Right lobe of liver (tissue), 6 donors: ENCODE data around the gene CNGB1. TPM values are rescaled to one million over a fixed set of nuclear protein-coding genes. Genes with fewer than 3 reads are reported as not detected.
"Not testable (repeated sequence)": the region's sequence is repeated elsewhere in the genome, so short reads cannot be mapped to it uniquely, and the experiment has no call there.

Experiments used
- ATAC-seq, 4 donors: fragments of 200-7000 bp; cut with Tn5 transposase; one replicate each; pipeline ENCODE4 v1.9.1; 2020; ENCODE audit warnings: mild to moderate bottlenecking in 4 of 4, moderate library complexity in 4 of 4
- DNase-seq, 3 donors: peaks; one replicate each; pipeline ENCODE4 v3.0.0-alpha.2; 2020
- H3K27ac ChIP-seq, 3 donors: fragments of 200-600 bp; one replicate each; pipeline ENCODE4 v1.8.0; 2022
- H3K27me3 ChIP-seq, 2 donors: fragments of 200-600 bp; one replicate each; pipeline ENCODE4 v1.8.0; 2022
- H3K36me3 ChIP-seq, 4 donors: fragments of 200-600 bp; sonication (generic) in 1 of 4; one replicate each; pipeline versions ENCODE4 v1.5.1 to v1.8.0; 2017 to 2022; ENCODE audit warnings: control low read depth in 1 of 4
- H3K4me1 ChIP-seq, 4 donors: fragments of 200-600 bp; sonication (generic) in 1 of 4; one replicate each; pipeline versions ENCODE4 v1.5.1 to v1.8.0; 2017 to 2022; ENCODE audit warnings: control low read depth in 1 of 4
- H3K4me3 ChIP-seq, 3 donors: fragments of 200-600 bp; one replicate each; pipeline ENCODE4 v1.8.0; 2022
- H3K9me3 ChIP-seq, 4 donors: fragments of 200-600 bp; sonication (generic) in 1 of 4; one replicate each; pipeline versions ENCODE4 v1.5.1 to v1.8.0; 2017 to 2022; ENCODE audit warnings: control low read depth in 1 of 4
- POLR2A ChIP-seq: fragments of 450-650 bp; IDR thresholded peaks from one replicate; pipeline ENCODE4 v1.6.1; 2017; ENCODE audit warnings: antibody characterized with exemption, mild to moderate bottlenecking
- WGBS: methylation state at CpG from one replicate; pipeline ENCODE4 v1.1.6; 2018; ENCODE audit warnings: low coverage, low lambda C conversion rate; ENCODE audit not compliant: insufficient coverage; ENCODE audit errors: missing lambda C conversion rate; 5-methylcytosine and 5-hydroxymethylcytosine counted together
- intact Hi-C, 2 donors: fragments of 100-400 bp; cut with DNase I; formaldehyde crosslinking; loops; one replicate each; pipeline versions ENCODE4 v1.11.2 to v1.14.1; 2022
- total RNA-seq, 6 experiments: library from RNA; depleted of rRNA in 2 of 6; stranded (reverse); fragments of >200 nt in 2 of 6; fragmentation: NEBNext Ultra II Directional in 3 of 6; extraction: Animal tissue kit (Norgen Biotek cat#: 25700) in 3 of 6; gene quantifications; one replicate each; pipeline versions ENCODE4 v1.1.0 to v1.2.4, GENCODE V29; 2016 to 2023
- TF ChIP-seq, protein P1 (sequence below), 4 donors: fragments of 200-600 bp in 3 of 4; fragments of 450-650 bp in 1 of 4; IDR thresholded peaks; one replicate each; pipeline versions ENCODE4 v1.5.1 to v1.8.0; 2016 to 2022; ENCODE audit warnings: antibody characterized with exemption in 4 of 4, mild to moderate bottlenecking in 2 of 4
- donor health status: DM: no; HTN: yes; CAD: no.
- donor health status: DM: no; HTN: no; CAD: no.
- donor health status: DM: no; HTN: no; CAD: no.
- donor health status: DM: no; HTN: yes; CAD: no.
- donor health status: DM: no; HTN: yes; CAD: no.

The CNGB1 gene
- total RNA-seq, 6 experiments from 2014 or later, result not detected

DNA sequence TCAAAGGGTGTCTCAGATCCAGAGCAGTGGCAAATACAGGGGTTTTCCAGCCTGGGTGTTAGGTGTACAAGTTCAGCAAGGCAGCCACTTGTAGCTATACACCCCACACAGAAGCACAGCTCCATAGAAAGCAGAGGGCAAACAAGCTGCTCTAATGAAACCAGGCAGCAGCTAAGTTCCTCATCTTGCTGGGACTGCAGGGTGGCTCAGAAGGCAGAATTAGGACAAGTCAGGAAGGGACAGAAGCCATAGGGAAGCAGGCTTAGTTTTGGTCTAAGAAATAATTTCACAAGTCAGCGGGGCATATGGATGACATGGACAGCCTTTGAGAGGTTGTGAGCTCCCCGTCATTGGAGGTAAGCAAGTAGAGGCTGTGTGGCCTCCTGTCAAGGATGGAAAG is 23.7 kb downstream of the CNGB1 start:
- H3K9me3 ChIP-seq, result no peaks in the 10 kb centered on the region
- peaks cover 0 to 4% (median 0%) of the 10 kb centered on the region in 4 donors for H3K4me1 ChIP-seq
- TF ChIP-seq, protein P1, sequence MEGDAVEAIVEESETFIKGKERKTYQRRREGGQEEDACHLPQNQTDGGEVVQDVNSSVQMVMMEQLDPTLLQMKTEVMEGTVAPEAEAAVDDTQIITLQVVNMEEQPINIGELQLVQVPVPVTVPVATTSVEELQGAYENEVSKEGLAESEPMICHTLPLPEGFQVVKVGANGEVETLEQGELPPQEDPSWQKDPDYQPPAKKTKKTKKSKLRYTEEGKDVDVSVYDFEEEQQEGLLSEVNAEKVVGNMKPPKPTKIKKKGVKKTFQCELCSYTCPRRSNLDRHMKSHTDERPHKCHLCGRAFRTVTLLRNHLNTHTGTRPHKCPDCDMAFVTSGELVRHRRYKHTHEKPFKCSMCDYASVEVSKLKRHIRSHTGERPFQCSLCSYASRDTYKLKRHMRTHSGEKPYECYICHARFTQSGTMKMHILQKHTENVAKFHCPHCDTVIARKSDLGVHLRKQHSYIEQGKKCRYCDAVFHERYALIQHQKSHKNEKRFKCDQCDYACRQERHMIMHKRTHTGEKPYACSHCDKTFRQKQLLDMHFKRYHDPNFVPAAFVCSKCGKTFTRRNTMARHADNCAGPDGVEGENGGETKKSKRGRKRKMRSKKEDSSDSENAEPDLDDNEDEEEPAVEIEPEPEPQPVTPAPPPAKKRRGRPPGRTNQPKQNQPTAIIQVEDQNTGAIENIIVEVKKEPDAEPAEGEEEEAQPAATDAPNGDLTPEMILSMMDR (IDR thresholded peaks at IDR 0.05), result no peak
- no peak for TF ChIP-seq POLR2A
- no peak overlapping the region for H3K4me3 ChIP-seq
- no peak overlapping the region for H3K27ac ChIP-seq
- intact Hi-C loops, result no loop called here
- WGBS, result 71% methylated on average over 2 of the region's 2 CpGs
- H3K36me3 ChIP-seq, result no peaks in the 10 kb centered on the region
- DNase-seq, result peak in 1 of 3 donors; percentile 0
- no peaks in the 10 kb centered on the region for H3K27me3 ChIP-seq
- peak in 1 of 4 donors; percentile 38 for ATAC-seq

DNA sequence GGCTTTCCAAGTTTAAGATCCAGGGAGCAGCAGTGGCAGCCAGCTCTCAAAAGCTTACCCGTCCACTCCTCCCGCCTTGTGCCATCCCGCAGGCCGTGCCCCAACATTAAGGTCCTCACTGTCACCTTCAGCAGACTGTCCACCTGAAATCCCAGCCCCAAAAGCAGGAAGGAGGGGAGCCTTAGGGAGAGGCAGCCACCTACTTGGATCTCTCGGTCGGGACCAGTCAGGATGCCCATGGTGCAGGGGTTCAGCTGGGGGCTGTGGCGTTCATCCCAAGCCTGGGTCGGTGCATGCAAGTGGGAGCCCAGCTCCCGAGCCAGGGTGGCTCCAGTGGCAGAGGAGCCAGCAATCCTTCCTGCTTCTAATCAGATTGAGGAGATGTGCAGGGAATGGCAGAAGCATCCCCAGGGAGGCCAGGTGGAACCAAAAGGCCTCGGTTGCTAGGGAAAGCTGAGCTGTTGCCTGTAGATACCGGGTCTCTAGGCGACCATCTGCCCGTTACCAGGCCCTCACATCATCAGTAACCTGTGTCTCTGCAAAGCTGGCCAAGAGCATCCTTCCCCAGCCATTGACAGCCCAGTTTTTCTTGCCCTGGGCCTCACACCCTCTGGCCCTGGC is 24.6 kb downstream of the CNGB1 start:
- intact Hi-C loops, result no loop called here

DNA sequence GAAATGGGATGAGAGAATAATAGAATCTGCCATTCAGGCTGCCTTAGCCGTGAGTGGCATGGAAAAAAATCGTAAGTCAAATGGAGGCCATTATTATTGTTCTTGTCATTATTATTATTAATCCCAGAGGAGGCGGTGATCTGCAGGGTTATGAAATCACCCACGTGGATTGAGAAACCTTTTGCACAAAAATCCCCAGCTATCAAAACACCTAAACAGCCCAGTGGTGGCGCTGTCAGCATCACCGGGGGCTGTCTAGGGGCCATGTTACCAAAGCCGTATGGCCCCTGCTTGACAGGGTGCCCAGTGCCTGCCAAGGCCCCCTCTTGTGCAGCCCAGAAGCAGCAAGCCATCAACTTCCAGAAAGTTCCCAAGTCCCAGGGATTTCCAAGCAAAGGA is 25.2 kb downstream of the CNGB1 start:
- Histone ChIP-seq H3K27ac (no peak overlapping the region), H3K27me3 (no peaks in the 10 kb centered on the region), H3K9me3 (no peaks in the 10 kb centered on the region), H3K36me3 (no peaks in the 10 kb centered on the region), H3K4me1 (peaks cover 0 to 10% (median 0%) of the 10 kb centered on the region in 4 donors), H3K4me3 (no peak overlapping the region)
- intact Hi-C loops, result no loop called here
- WGBS, result 37% methylated on average over 7 of the region's 7 CpGs
- TF ChIP-seq, protein P1 (IDR thresholded peaks at IDR 0.05), result peak in 1 of 4 donors; percentile 10
- no peak for TF ChIP-seq POLR2A
- ATAC-seq, result no peak
- peak in 1 of 3 donors; percentile 22 for DNase-seq

More for the DNA sequence above, 24.6 kb downstream of the CNGB1 start:
- WGBS, result no CpG with 5 or more reads among the region's 13 CpGs
- Histone ChIP-seq H3K36me3 (no peaks in the 10 kb centered on the region), H3K27ac (no peak overlapping the region), H3K4me3 (no peak overlapping the region), H3K27me3 (no peaks in the 10 kb centered on the region), H3K4me1 (peaks cover 0 to 6% (median 0%) of the 10 kb centered on the region in 4 donors), H3K9me3 (no peaks in the 10 kb centered on the region)
- peak in 1 of 3 donors; percentile 17 for DNase-seq
- TF ChIP-seq, protein P1 (IDR thresholded peaks at IDR 0.05), result no peak
- TF ChIP-seq POLR2A, result no peak
- no peak for ATAC-seq

DNA sequence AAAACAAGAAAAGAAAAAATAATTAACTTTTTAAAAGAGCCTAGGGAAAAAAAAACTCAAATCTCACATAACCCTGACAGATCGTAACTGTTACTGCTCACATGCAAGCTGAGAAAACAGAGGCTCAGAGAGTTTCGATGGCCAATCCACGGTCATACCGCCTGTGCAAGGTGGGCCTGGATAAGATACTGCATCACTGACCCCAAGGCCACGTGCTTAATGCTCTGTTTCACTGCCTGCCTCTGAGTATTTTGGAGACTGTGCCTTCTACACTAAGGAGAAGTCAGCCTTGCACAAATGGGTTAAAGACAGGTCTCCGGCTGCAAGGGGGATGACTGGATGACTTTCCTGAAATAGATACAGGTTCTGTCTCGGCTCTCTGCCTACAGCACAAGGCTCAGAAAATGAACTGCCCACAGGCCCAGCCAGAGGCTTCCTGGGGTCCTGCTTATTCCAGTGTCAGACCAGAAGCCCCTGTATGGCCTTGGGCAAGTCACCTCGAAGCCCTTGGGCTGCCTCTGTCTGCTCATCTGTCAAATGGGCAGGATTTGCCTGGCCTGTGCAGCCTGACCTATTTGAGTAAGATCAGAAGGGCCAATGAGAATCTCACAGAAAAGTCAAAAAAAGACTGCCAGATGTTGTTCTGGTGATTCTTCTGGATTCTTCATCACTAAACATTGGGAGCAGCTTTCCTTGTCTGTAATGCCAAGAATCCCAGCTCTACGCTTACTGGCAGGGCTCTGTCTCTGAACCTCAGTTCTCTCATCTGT is 25.8 kb downstream of the CNGB1 start:
- DNase-seq, result peak in 1 of 3 donors; percentile 17
- peaks cover 0 to 10% (median 0%) of the 10 kb centered on the region in 4 donors for H3K4me1 ChIP-seq
- H3K36me3 ChIP-seq, result no peaks in the 10 kb centered on the region
- H3K4me3 ChIP-seq, result no peak overlapping the region
- 83% methylated on average over 4 of the region's 9 CpGs for WGBS
- H3K27me3 ChIP-seq, result no peaks in the 10 kb centered on the region
- H3K9me3 ChIP-seq, result no peaks in the 10 kb centered on the region
- H3K27ac ChIP-seq, result no peak overlapping the region
- ATAC-seq, result no peak
- intact Hi-C loops, result no loop called here
- no peak for TF ChIP-seq POLR2A
- TF ChIP-seq, protein P1 (IDR thresholded peaks at IDR 0.05), result no peak

DNA sequence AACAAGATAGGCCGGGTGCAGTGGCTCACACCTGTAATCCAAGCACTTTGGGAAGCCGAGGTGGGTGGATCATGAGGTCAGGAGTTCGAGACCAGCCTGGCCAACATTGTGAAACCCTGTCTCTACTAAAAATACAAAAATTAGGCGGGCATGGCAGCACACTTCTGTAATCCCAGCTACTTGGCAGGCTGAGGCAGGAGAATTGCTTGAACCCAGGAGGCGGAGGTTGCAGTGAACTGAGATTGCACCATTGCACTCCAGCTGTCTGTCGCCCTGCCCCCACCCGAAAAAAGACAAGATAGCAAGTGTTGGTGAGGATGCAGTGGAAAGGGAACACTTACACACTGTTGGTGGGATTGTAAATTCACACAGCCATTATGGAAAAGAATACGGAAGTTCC is 27.5 kb downstream of the CNGB1 start:
- H3K36me3 ChIP-seq, H3K4me3 ChIP-seq, H3K27me3 ChIP-seq, H3K27ac ChIP-seq, H3K9me3 ChIP-seq, intact Hi-C loops, H3K4me1 ChIP-seq: not testable (repeated sequence)
- ATAC-seq, result peak in 1 of 4 donors; percentile 55
- 38% methylated on average over 8 of the region's 8 CpGs for WGBS
- peak in 2 of 3 donors; percentile 50 to 61 for DNase-seq

DNA sequence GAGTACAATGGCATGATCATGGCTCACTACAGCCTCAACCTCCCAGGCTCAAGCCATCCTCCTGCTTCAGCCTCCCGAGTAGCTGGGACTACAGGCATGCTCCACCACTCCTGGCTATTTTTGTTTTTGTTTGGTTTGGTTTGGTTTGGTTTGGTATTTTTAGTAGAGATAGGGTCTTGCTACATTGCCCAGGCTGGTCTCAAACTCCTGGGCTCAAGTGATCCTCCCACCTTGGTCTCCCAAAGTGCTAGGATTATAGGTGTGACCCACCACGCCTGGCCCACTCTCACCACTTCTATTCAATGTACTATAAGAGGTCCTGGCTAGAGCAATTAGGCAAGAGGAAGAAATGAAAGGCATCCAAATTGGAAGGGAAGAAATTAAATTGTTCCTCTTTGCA is 29.0 kb downstream of the CNGB1 start:
- H3K36me3 ChIP-seq, H3K27ac ChIP-seq, H3K4me1 ChIP-seq, intact Hi-C loops, H3K27me3 ChIP-seq, H3K4me3 ChIP-seq, DNase-seq, ATAC-seq, H3K9me3 ChIP-seq: not testable (repeated sequence)
- WGBS, result 80% methylated on average over 2 of the region's 2 CpGs
